GM19324 (cell line): ENCODE measurements around the gene CLCN3.
"Not testable (repeated sequence)": the region's sequence is repeated elsewhere in the genome, so short reads cannot be mapped to it uniquely, and the experiment has no call there.

Experiments used
- ATAC-seq: cut with Tn5 transposase; IDR thresholded peaks from one replicate; pipeline ENCODE4 v1.9.1; 2021; ENCODE audit warnings: mild to moderate bottlenecking, moderate library complexity; ENCODE audit not compliant: unreplicated experiment, low FRiP score

The CLCN3 gene

DNA sequence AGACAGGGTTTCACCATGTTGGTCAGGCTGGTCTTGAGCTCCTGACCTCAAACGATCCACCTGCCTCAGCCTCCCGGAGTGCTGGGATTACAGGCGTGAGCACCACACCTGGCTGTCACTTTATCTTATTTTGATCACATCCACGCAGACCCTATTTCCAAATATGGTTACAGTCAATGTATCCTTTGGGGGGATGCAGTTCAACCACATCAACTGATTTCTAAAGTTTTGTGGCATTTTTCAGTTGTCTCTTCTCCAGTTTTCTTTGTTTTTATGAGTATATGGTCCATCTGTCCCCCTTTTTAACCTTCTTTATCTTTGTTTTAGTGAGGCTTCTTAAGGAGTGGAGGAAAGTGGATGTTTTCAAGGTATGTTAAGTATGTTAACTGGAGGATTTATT is 141.5 kb downstream of the CLCN3 start:
- ATAC-seq, result no peak

DNA sequence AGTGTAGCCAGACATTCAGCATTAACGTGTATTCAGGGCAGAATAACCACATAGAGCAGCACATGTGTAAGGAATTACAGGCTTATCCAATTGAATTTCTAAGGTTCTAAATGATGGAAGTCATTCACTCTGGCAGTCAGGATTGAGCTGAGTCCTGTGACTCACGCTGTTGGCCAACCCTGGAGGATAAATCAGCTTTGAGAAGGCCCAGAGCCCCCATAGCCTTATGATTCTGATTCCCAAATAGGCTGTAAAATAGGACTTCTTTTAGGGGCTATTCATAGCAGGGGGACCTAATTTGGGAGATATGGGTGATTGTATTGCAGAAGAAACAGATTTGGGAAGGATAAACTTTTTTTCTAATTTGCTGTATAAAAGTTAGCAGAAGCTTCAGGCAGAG is 145.5 kb downstream of the CLCN3 start:
- ATAC-seq, result no peak

DNA sequence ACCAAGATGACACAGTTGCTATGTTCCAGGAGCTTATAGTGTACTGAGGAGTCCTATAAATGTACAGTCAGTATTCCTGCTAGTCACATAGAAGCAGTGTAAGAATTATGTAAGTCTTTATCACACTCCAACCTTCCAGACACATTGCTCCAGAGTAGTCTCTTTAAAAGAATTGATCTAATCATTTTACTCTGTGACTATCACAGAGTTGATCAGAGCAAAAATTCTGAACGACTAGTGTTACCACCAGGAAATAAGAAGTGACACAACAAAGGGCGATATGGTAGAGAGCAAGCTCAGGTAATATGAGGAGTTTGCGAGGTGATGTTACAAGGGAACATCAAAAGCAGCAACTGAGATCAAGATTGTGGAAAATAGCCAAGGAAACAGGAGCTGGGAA is 146.4 kb downstream of the CLCN3 start:
- no peak for ATAC-seq

DNA sequence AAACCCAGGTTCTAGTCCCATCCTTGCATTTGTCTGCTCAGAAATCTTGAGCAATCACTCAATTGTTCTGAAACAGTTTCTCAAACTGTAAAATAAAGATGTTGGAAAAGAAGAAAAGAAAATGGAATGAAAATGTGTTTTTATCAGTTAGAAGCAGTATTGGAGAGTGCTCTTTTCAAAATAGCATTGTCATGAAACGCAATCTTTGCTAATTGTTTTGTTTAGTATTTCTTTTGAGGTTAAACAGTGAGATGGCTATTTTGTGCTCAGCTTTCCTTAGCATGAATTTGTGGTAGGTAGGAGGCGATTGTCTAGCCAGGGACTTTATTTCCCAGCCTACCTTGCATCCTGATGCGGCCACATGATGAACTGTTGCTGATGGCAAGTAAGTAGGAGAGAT is 148.0 kb downstream of the CLCN3 start:
- ATAC-seq, result no peak

DNA sequence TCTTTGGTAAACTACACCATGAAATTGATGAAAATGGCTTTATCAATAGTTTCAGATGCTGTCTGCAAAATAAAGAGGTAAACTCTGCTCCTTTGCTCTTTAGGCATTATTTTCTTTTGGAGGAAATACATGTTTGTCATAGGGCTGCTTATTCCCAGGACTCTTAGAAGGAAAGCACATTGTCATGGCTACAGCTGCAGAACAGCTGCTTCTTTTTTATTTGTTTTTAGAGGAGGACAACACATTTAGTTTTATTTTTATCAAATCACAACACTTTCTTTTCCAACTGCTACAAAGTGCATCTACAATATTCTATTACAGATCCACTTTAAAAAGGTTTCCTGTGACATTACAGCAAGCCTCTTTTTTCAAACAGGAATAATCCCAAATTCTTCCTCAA is 150.0 kb downstream of the CLCN3 start:
- no peak for ATAC-seq

DNA sequence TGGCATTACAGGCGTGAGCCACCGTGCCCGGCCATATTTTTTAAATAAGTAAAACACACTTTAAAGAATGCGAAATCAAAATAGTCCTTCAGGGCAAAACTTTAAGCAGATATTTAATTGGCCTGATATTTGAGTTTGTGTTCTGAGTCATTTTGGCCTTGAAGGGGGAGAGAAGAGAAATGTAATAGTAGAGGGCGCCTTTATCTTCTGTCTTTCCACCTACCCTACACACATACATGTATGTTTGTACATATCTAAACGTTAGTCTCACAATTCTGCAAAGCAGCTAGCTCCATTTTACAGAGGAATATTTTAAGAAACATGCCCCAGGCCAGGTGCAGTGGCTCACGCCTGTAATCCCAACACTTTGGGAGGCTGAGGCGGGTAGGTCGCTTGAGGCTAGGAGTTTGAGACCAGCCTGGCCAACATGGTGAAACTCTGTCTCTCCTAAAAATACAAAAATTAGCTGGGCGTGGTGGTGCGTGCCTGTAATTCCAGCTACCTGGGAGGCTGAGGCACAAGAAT is 151.2 kb downstream of the CLCN3 start:
- ATAC-seq, result not testable (repeated sequence)
